GM18907 (cell line): ENCODE measurements around the gene ACKR4.
"Not testable (repeated sequence)": the region's sequence is repeated elsewhere in the genome, so short reads cannot be mapped to it uniquely, and the experiment has no call there.

Experiments used
- ATAC-seq: cut with Tn5 transposase; IDR thresholded peaks from one replicate; pipeline ENCODE4 v1.9.1; 2021; ENCODE audit warnings: mild to moderate bottlenecking, moderate library complexity; ENCODE audit not compliant: unreplicated experiment

ACKR4 gene

GRCh38 chr3:132593947-132594323 is 3.1 kb upstream of the ACKR4 start:
- no peak for ATAC-seq

GRCh38 chr3:132594498-132594897 is 2.6 kb upstream of the ACKR4 start:
- no peak for ATAC-seq

- no peak for ATAC-seq
Measured at GRCh38 chr3:132595014-132595413, 2.1 kb upstream of the ACKR4 start.

GRCh38 chr3:132596326-132596725 is 744 bp upstream of the ACKR4 start:
- no peak for ATAC-seq

GRCh38 chr3:132597660-132598059 is 590 bp downstream of the ACKR4 start:
- ATAC-seq, result no peak

GRCh38 chr3:132598181-132598580 is 1.1 kb downstream of the ACKR4 start:
- ATAC-seq, result no peak

- ATAC-seq, result not testable (repeated sequence)
Measured at GRCh38 chr3:132600614-132601013, 3.5 kb downstream of the ACKR4 start.

GRCh38 chr3:132605374-132605792 is 8.3 kb downstream of the ACKR4 start:
- no peak for ATAC-seq

- ATAC-seq, result no peak
Measured at GRCh38 chr3:132606085-132606484, 9.0 kb downstream of the ACKR4 start.

GRCh38 chr3:132606620-132607019 is 9.6 kb downstream of the ACKR4 start:
- ATAC-seq, result not testable (repeated sequence)

GRCh38 chr3:132615301-132615700 is 18.2 kb downstream of the ACKR4 start:
- not testable (repeated sequence) for ATAC-seq

- ATAC-seq, result no peak
Measured at GRCh38 chr3:132615881-132616280, 18.8 kb downstream of the ACKR4 start.

- no peak for ATAC-seq
Measured at GRCh38 chr3:132616780-132617179, 19.7 kb downstream of the ACKR4 start.

GRCh38 chr3:132622148-132622547 is 25.1 kb downstream of the ACKR4 start:
- no peak for ATAC-seq

GRCh38 chr3:132622761-132623160 is 25.7 kb downstream of the ACKR4 start:
- ATAC-seq, result no peak

- ATAC-seq, result no peak
Measured at GRCh38 chr3:132623646-132624045, 26.6 kb downstream of the ACKR4 start.

GRCh38 chr3:132624790-132625189 is 27.7 kb downstream of the ACKR4 start:
- ATAC-seq, result no peak

GRCh38 chr3:132625613-132626012 is 28.5 kb downstream of the ACKR4 start:
- ATAC-seq, result peak; percentile 88

GRCh38 chr3:132626955-132627354 is 29.9 kb downstream of the ACKR4 start:
- no peak for ATAC-seq

GRCh38 chr3:132628157-132628556 is 31.1 kb downstream of the ACKR4 start:
- ATAC-seq, result no peak

- ATAC-seq, result no peak
Measured at GRCh38 chr3:132629928-132630327, 32.9 kb downstream of the ACKR4 start.

- no peak for ATAC-seq
Measured at GRCh38 chr3:132630612-132631011, 33.5 kb downstream of the ACKR4 start.

- no peak for ATAC-seq
Measured at GRCh38 chr3:132635052-132635451, 38.0 kb downstream of the ACKR4 start.

GRCh38 chr3:132637590-132637989 is 40.5 kb downstream of the ACKR4 start:
- no peak for ATAC-seq
